H1 (cell line): ENCODE results near the gene DAAM1. TPM values are rescaled to one million over a fixed set of nuclear protein-coding genes. Genes with fewer than 3 reads are reported as not detected.

Experiments
- CTCF ChIA-PET: fragments of 300-600 bp; sonication (Branson Sonifier 250); formaldehyde crosslinking; loops from one replicate; lab custom pipeline; 2021; ENCODE audit not compliant: partially characterized antibody; lab: Charles Lee
- POLR2A ChIA-PET: fragments of 300-600 bp; sonication (Branson Sonifier 250); formaldehyde crosslinking; loops from one replicate; lab custom pipeline; 2021; ENCODE audit warnings: inconsistent platforms; ENCODE audit not compliant: partially characterized antibody; lab: Charles Lee
- DNase-seq, 2 experiments: peaks; one replicate each; pipeline versions ENCODE4 v3.0.0 to v3.0.0-alpha.2; 2010 to 2022; ENCODE audit warnings: low spot score in 2 of 2, low read depth in 1 of 2, mixed read lengths in 1 of 2
- FAIRE-seq: peaks from 2 replicates; lab custom pipeline; 2011; peaks lifted over from hg19 to GRCh38; lab: Jason Lieb, UNC
- H2AFZ ChIP-seq: 2 replicates; pipeline ENCODE4 v1.8.1; 2012; ENCODE audit warnings: low read length, inconsistent platforms
- H2AK5ac ChIP-seq: 2 replicates; pipeline ENCODE4 v1.6.1; 2013; ENCODE audit warnings: low read depth, low read length
- H2BK120ac ChIP-seq: replicated peaks from 2 replicates; pipeline ENCODE3; 2013; ENCODE audit warnings: low read depth, low read length, inconsistent platforms
- H2BK12ac ChIP-seq: 2 replicates; pipeline ENCODE4 v1.6.1; 2013; ENCODE audit warnings: low read depth, low read length
- H2BK15ac ChIP-seq: 2 replicates; pipeline ENCODE4 v1.6.1; 2013; ENCODE audit warnings: low read length
- H2BK20ac ChIP-seq: 2 replicates; pipeline ENCODE4 v1.6.1; 2013; ENCODE audit warnings: low read length
- H2BK5ac ChIP-seq: 2 replicates; pipeline ENCODE4 v1.6.1; 2013; ENCODE audit warnings: low read depth, low read length
- H3K14ac ChIP-seq: 2 replicates; pipeline ENCODE4 v1.6.1; 2013; ENCODE audit warnings: inconsistent platforms; ENCODE audit not compliant: insufficient read length
- H3K18ac ChIP-seq: 2 replicates; pipeline ENCODE4 v1.6.1; 2013; ENCODE audit warnings: low read length; ENCODE audit errors: extremely low read depth
- H3K23ac ChIP-seq: 2 replicates; pipeline ENCODE4 v1.6.1; 2013; ENCODE audit warnings: inconsistent platforms; ENCODE audit not compliant: insufficient read length
- H3K23me2 ChIP-seq: 2 replicates; pipeline ENCODE4 v1.6.1; 2013; ENCODE audit warnings: low read depth, low read length
- H3K27ac ChIP-seq: 2 replicates; pipeline ENCODE4 v1.6.1; 2011; ENCODE audit warnings: low read depth, low read length, inconsistent platforms
- H3K27me3 ChIP-seq, 4 experiments: replicated peaks in 1 of 4; 1 replicate in 1 of 4; 2 replicates in 3 of 4; pipeline versions ENCODE4 v1.6.1 to v1.8.1; 2011 to 2013; ENCODE audit warnings: low read length in 3 of 4, mild to moderate bottlenecking in 3 of 4, inconsistent platforms in 2 of 4, mixed read lengths in 2 of 4, moderate library complexity in 1 of 4; ENCODE audit not compliant: control insufficient read depth in 3 of 4, insufficient read depth in 3 of 4; ENCODE audit errors: extremely low read depth in 1 of 4
- H3K36me3 ChIP-seq, 4 experiments: 2 replicates each; pipeline versions ENCODE4 v1.6.1 to v1.8.1; 2011 to 2013; ENCODE audit warnings: mild to moderate bottlenecking in 4 of 4, low read length in 3 of 4, moderate library complexity in 2 of 4, control low read depth in 1 of 4, inconsistent platforms in 1 of 4; ENCODE audit not compliant: insufficient read depth in 4 of 4, control insufficient read depth in 2 of 4
- H3K4ac ChIP-seq: replicated peaks from 2 replicates; pipeline ENCODE3; 2013; ENCODE audit warnings: low read length, low read depth, mixed read lengths, inconsistent platforms; ENCODE audit not compliant: insufficient read length
- H3K4me1 ChIP-seq, 4 experiments: replicated peaks in 1 of 4; 1 replicate in 1 of 4; 2 replicates in 3 of 4; pipeline versions ENCODE4 v1.6.1 to v1.8.1; 2011 to 2013; ENCODE audit warnings: low read length in 3 of 4, inconsistent platforms in 2 of 4, mixed read lengths in 1 of 4; ENCODE audit not compliant: insufficient read depth in 4 of 4, control insufficient read depth in 3 of 4
- H3K4me2 ChIP-seq, 2 experiments: 2 replicates each; pipeline versions ENCODE4 v1.6.1 to v1.8.1; 2011 to 2013; ENCODE audit warnings: low read depth in 2 of 2, low read length in 2 of 2, control low read depth in 1 of 2, inconsistent platforms in 1 of 2, mild to moderate bottlenecking in 1 of 2; ENCODE audit not compliant: insufficient read depth in 1 of 2
- H3K4me3 ChIP-seq, 4 experiments: fragments of 200-600, 300-600 bp in 1 of 4; sonication (generic), shearing (Covaris generic), sonication (Bioruptor Twin) in 1 of 4; 2 replicates each; pipeline versions ENCODE4 v1.5.1 to v1.8.1; 2011 to 2016; ENCODE audit warnings: low read length in 4 of 4, low read depth in 3 of 4, control low read depth in 2 of 4, inconsistent platforms in 2 of 4, mild to moderate bottlenecking in 2 of 4, mixed read lengths in 1 of 4, moderate library complexity in 1 of 4; ENCODE audit not compliant: insufficient read depth in 2 of 4; ENCODE audit errors: extremely low read depth in 1 of 4
- H3K56ac ChIP-seq: replicated peaks from 2 replicates; pipeline ENCODE3; 2013; ENCODE audit warnings: low read depth, mild to moderate bottlenecking, mixed read lengths, low read length, inconsistent platforms; ENCODE audit not compliant: insufficient read length
- H3K79me1 ChIP-seq: 2 replicates; pipeline ENCODE4 v1.6.1; 2013; ENCODE audit warnings: low read depth, low read length, control low read depth
- H3K79me2 ChIP-seq, 2 experiments: 2 replicates each; pipeline versions ENCODE4 v1.6.1 to v1.8.1; 2012 to 2013; ENCODE audit warnings: low read length in 2 of 2, mild to moderate bottlenecking in 2 of 2, inconsistent platforms in 1 of 2; ENCODE audit not compliant: insufficient read depth in 2 of 2, control insufficient read depth in 1 of 2
- H3K9ac ChIP-seq, 4 experiments: replicated peaks in 1 of 4; 1 replicate in 1 of 4; 2 replicates in 3 of 4; pipeline versions ENCODE4 v1.6.1 to v1.8.1; 2011 to 2013; ENCODE audit warnings: low read depth in 3 of 4, low read length in 3 of 4, control low read depth in 2 of 4, mild to moderate bottlenecking in 2 of 4, moderate library complexity in 2 of 4, inconsistent platforms in 1 of 4; ENCODE audit errors: extremely low read depth in 1 of 4
- H3K9me3 ChIP-seq, 2 experiments: 2 replicates each; pipeline versions ENCODE4 v1.6.1 to v1.8.1; 2012 to 2013; ENCODE audit warnings: mild to moderate bottlenecking in 2 of 2, moderate library complexity in 2 of 2, control low read depth in 1 of 2, inconsistent platforms in 1 of 2, low read depth in 1 of 2, low read length in 1 of 2, mixed read lengths in 1 of 2; ENCODE audit not compliant: insufficient read depth in 2 of 2
- H4K20me1 ChIP-seq, 2 experiments: replicated peaks in 1 of 2; 2 replicates each; pipeline versions ENCODE3 to v1.8.1; 2011 to 2013; ENCODE audit warnings: inconsistent platforms in 2 of 2, low read length in 2 of 2, mild to moderate bottlenecking in 1 of 2; ENCODE audit not compliant: insufficient read depth in 2 of 2, control insufficient read depth in 1 of 2
- H4K5ac ChIP-seq: 2 replicates; pipeline ENCODE4 v1.6.1; 2013; ENCODE audit warnings: low read length, low read depth, mixed read lengths, inconsistent platforms; ENCODE audit not compliant: insufficient read length
- H4K8ac ChIP-seq: 2 replicates; pipeline ENCODE4 v1.8.0; 2013; ENCODE audit warnings: mild to moderate bottlenecking, moderate library complexity, low read length, inconsistent platforms; ENCODE audit not compliant: insufficient read depth; ENCODE audit errors: extremely low read depth
- H4K91ac ChIP-seq: replicated peaks from 2 replicates; pipeline ENCODE3; 2013; ENCODE audit warnings: low read length, mixed read lengths, inconsistent platforms; ENCODE audit not compliant: insufficient read length
- CREB1 ChIP-seq: IDR thresholded peaks from 2 replicates; pipeline ENCODE4 v1.6.1; 2012; ENCODE audit warnings: inconsistent platforms
- KDM1A ChIP-seq: fragments of 200-600, 300-600 bp; sonication (generic); IDR thresholded peaks from 2 replicates; pipeline ENCODE4 v1.7.1; 2016; ENCODE audit warnings: mild to moderate bottlenecking, low read length, borderline replicate concordance
- MAX ChIP-seq: IDR thresholded peaks from 2 replicates; pipeline ENCODE4 v1.6.1; 2012; ENCODE audit warnings: inconsistent platforms
- POLR2AphosphoS5 ChIP-seq: IDR thresholded peaks from 2 replicates; pipeline ENCODE4 v1.6.1; 2011; ENCODE audit warnings: low read depth, low read length
- SP1 ChIP-seq: IDR thresholded peaks from 2 replicates; pipeline ENCODE4 v1.6.1; 2011; ENCODE audit warnings: low read depth, low read length
- WGBS, 2 experiments: shearing (Covaris generic) in 1 of 2; methylation state at CpG; one replicate each; pipeline versions ENCODE4 v1.1.6 to v1.1.7; 2013 to 2015; ENCODE audit warnings: low lambda C conversion rate in 2 of 2, mixed read lengths in 2 of 2, inconsistent platforms in 1 of 2, low coverage in 1 of 2, missing lambda C conversion rate in 1 of 2; ENCODE audit not compliant: insufficient replicate concordance in 2 of 2, insufficient coverage in 1 of 2, insufficient read length in 1 of 2; ENCODE audit errors: extremely low coverage in 1 of 2, missing lambda C conversion rate in 1 of 2; 5-methylcytosine and 5-hydroxymethylcytosine counted together
- polyA plus RNA-seq, 7 experiments: library from polyadenylated mRNA; depleted of rRNA in 3 of 7; stranded (reverse) in 5 of 7; unstranded in 2 of 7; fragments of >200 nt in 5 of 7; fragments of 200-250 nt in 2 of 7; gene quantifications; 1 replicate in 5 of 7; 2 replicates in 1 of 7; 4 replicates in 1 of 7; pipeline versions ENCODE4 v1.2.1 to v1.2.3, GENCODE V29; 2011 to 2013; ENCODE audit warnings: missing spikeins in 2 of 7, mixed read lengths in 2 of 7
- total RNA-seq: library from RNA; stranded (reverse); fragmentation: NEBNext Ultra II Directional; extraction: Animal tissue kit (Norgen Biotek cat#: 25700); gene quantifications from 2 replicates; pipeline ENCODE4 v1.2.1, GENCODE V29; 2021
- TF ChIP-seq, protein P1 (sequence below): IDR thresholded peaks from 2 replicates; pipeline ENCODE4 v1.6.1; 2011; ENCODE audit warnings: low read length, improper control_type of control experiment

The DAAM1 gene
- total and polyA plus RNA-seq, 2 of the 8 experiments (the other 6 are each of a cell fraction or from before 2014, with no cell fraction given): 5.0 to 44.9 TPM

DNA sequence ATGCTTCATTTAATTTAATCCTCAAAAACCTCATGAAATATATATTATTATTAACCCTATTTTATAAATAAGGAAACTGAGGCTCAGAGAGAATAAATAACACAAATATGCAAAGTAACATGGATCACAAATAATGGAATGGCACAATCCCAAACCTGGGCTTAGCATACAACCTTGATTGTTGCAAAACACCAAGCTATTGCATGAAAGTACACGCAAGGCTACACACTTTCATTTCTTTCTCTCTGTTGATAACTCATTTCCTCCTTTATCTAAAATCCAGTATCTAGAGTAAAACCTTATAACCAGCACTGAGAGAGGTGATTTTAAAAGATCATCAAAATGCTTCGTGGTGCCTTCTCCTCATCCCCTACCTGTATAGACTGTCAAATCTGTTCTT lies 2.8 kb upstream of the DAAM1 start:
- no peak overlapping the region for H2BK12ac ChIP-seq
- no peak overlapping the region for H3K4me3 ChIP-seq
- ChIA-PET POLR2A (no interaction called here), CTCF (interaction anchor here (1.5 kb wide), 1 partner anchor 48 kb away, joined by 3 read pairs; no protein-coding TSS in a partner anchor)
- FAIRE-seq (no peak), DNase-seq (no peak)
- H3K27me3 ChIP-seq: peaks cover 0 to 4% (median 3%) of the 10 kb centered on the region in 4 experiments; a peak in 2 of 7 replicates
- H2BK5ac ChIP-seq: no peak overlapping the region
- H3K79me2 ChIP-seq: no peaks in the 10 kb centered on the region
- H3K27ac ChIP-seq: no peak overlapping the region
- no peak overlapping the region for H2BK120ac ChIP-seq
- peaks cover 18% of the 10 kb centered on the region for H3K23me2 ChIP-seq
- H3K9ac ChIP-seq: no peak overlapping the region
- no peak overlapping the region for H3K56ac ChIP-seq
- no peak overlapping the region for H4K91ac ChIP-seq
- H3K9me3 ChIP-seq: no peaks in the 10 kb centered on the region
- no peak overlapping the region for H2BK15ac ChIP-seq
- peaks cover 2 to 3% of the 10 kb centered on the region in 2 experiments for H4K20me1 ChIP-seq
- peaks cover 0 to 5% (median 0%) of the 10 kb centered on the region in 4 experiments; a peak in 2 of 7 replicates for H3K4me1 ChIP-seq
- no peak overlapping the region for H3K14ac ChIP-seq
- no peak overlapping the region for H2AFZ ChIP-seq
- no peak overlapping the region for H3K23ac ChIP-seq
- no peak overlapping the region for H3K4ac ChIP-seq
- H3K18ac ChIP-seq: no peak overlapping the region
- 87% methylated on average over 2 of the region's 2 CpGs; no CpG with 5 or more reads in 1 of the 2 experiments for WGBS, 2 experiments
- no peak overlapping the region for H2BK20ac ChIP-seq
- no peak overlapping the region for H4K5ac ChIP-seq
- H2AK5ac ChIP-seq: no peak overlapping the region
- H3K79me1 ChIP-seq: no peaks in the 10 kb centered on the region
- H3K4me2 ChIP-seq: no peak overlapping the region
- H3K36me3 ChIP-seq: no peaks in the 10 kb centered on the region
- H4K8ac ChIP-seq: no peak overlapping the region
- no peak for TF ChIP-seq MAX
- TF ChIP-seq SP1: no peak
- TF ChIP-seq, protein P1, sequence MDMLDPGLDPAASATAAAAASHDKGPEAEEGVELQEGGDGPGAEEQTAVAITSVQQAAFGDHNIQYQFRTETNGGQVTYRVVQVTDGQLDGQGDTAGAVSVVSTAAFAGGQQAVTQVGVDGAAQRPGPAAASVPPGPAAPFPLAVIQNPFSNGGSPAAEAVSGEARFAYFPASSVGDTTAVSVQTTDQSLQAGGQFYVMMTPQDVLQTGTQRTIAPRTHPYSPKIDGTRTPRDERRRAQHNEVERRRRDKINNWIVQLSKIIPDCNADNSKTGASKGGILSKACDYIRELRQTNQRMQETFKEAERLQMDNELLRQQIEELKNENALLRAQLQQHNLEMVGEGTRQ: no peak
- no peak for TF ChIP-seq POLR2AphosphoS5
- TF ChIP-seq CREB1: no peak
- TF ChIP-seq KDM1A: no peak
